DMS153 treated with DMSO at 0.1 percent for 48 hours (cell line): ENCODE measurements around the gene CBL.

ENCODE experiments used
- DNase-seq: peaks from one replicate; lab custom pipeline; 2025; ENCODE audit not compliant: unreplicated experiment; lab: John Stamatoyannopoulos, UW

The CBL gene

DNA sequence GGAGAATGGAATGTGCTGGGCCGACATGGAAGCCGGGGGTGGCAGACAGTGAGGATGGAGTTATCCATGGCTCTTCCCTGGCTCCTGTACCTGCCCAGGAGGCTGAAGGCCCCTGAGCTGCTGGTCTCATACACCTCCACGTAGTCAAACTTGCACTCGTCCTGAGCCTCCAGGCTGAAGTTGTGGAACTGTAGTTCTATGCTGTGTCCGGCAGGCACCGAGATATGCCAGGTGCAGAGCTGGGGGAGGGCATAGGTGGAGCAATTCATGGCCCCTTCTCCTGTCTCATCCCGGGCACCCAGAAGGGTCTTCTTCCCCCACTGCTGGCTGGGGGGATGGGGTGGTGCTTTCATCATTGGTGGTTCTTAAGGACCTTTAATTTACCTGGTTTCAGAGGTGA lies 137.6 kb downstream of the CBL start:
- DNase-seq, result no peak

DNA sequence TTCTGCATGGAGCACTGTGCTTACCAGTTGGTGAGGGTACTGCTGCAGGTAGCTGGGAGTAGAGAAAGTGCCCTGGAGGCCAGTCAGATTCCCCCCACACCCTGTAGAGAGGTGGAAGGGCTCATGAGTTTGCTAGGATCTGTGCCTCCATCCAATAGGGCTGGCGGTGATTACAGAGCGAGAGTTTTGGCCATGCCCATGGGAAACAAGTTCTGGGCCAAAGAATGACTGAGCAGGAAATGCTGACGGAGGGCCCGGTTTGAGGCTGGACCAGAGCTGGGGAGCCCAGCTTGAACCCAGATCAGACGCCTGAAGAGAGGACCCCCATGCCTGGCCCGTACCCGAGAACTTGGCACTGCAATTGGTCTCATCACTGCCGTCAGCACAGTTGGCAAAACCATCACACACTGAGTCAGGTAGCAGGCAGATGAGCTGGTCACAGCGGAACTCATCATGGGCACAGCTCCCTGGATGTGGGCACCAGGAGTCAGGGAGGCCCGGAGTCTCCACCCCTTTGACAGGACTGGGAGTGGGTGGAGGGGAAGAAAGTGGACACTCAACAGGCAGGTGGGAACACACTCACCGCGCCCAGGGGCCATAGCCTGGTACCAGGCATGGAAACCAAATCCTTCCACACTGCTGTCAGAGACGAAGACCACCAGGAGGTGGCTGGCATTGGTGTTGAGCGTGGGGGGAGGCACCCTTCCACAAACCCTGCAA lies 138.3 kb downstream of the CBL start:
- DNase-seq, result no peak

DNA sequence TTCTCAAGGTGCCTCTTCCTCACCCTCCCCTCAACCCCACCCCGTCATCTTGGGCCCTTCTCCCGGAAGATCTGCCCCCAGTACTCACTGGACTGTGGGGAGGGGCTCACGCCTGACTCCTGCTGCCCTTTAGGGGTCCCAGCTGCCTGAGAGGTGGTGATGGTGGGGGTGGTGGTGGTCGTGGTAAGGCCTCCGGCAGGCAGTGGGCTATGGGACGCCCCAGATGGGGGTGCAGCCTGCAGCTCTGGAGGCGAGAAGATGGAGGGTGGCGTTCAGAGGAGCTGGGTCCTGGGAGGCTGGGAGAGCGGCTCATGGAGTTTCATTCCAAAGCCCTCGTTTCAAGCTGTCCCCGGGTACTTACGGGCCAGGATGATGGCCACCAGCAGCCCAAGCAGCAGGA lies 139.5 kb downstream of the CBL start:
- no peak for DNase-seq

DNA sequence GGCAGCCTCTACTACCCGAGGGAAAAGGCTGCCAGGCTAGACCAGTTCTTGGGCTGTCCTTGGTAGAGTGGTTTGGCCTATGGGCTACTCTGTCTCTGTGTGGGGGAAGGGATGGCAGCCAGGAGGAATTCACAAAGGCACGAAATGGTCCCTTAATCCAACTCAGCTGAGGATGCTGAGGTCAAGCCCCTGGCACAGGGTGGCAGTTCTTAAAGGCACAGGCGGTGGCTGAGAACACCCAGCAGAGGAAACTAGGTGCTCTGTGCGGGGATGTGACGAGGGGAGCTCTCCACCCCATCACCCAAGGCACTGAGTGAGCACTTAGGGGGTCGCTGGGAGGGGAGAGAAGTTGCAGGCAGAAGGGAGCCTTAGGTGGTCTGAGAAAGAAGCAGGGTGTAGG lies 140.5 kb downstream of the CBL start, which contains the start of gene MFRP:
MFRP (minus strand) TSS at position 101 of the 400 bp plus-strand sequence. CDS start 192 bp downstream, outside the sequence.
- DNase-seq, result no peak

DNA sequence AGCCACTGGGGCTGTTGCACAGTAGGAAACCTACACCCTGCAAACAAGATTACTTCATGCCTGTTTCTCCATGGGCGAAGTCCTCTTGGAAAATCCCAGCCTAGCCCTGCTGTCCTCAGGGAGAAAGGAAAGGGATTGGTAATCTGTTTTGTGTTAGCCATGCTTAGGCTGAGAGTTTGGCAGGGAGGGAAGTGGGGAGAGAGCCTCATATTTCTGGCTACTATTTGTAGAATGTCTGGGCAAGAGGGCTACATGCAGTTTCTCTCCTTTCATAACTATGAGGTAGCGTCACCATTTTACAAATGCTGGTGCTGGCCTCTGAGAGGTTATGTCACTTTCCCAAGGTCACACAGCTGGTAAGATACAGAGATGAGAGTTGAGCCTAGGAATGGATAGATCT lies 141.1 kb downstream of the CBL start:
- no peak for DNase-seq

DNA sequence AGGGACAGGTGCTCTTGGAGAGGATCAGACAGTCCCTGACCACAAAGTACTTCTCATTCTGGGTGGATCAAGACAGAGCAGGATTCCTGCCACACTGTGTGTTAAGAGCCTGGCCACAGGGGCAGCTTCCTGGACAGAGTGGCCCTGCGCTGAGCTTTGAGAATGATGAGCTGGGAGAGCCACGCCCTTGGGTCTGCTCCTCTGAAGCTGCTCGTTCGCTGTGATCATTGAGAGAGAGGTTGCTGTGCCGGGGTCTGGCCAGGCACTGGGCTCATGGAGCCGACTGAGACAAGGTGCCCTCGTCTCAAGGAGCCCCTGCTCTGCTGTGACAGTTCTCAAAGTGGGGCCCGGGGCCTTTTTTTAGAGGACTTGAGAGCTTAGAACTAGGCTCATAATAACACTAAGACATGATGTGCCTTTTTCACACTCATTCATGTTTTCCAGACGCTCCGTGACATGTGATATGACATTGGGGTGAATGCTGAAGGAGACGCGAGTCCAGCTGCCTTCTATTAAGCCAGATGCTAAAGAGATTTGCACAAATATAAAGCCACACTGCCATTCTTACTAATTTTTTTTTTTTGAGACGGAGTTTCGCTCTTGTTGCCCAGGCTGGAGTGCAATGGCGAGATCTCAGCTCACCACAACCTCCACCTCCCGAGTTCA lies 141.9 kb downstream of the CBL start:
- no peak for DNase-seq

DNA sequence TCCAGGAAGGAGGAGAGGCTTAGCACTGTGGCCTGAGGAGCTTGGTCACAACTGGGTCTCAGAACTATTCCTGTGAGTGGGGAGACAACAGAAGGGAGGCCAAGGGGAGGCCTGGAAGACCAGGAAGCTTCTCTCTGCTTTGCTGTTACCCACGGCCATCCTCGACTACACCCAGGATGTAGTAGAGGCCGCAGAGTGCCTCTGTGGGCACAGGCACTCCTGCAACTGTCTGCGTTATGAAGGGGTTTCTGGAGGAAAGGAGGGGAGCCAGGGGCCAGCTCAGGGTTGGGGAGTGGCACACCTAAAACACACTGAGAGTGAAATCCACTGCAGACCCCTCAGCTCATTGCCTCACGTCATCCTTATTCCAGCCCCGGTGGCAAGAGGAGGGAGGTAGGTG lies 144.2 kb downstream of the CBL start:
- no peak for DNase-seq

DNA sequence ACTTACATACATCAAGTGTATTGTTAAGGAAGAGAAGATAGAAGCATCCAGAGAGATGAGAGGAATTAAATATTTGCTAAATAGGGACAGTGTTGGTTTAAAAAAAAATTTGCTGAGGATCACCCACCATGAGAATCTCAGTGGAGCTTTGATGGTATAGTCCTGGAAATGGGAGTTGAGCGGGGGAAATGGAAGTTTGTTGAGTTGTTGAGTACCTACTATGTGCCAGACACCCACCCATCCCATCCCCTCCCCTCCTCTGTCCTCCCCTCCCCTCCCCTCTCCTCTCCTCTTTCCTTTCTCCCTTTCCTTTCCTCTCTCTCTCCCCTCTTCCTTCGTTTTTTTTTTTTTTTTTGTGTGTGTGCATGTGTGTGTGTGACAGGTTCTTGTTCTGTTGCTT lies 145.1 kb downstream of the CBL start:
- DNase-seq, result no peak

DNA sequence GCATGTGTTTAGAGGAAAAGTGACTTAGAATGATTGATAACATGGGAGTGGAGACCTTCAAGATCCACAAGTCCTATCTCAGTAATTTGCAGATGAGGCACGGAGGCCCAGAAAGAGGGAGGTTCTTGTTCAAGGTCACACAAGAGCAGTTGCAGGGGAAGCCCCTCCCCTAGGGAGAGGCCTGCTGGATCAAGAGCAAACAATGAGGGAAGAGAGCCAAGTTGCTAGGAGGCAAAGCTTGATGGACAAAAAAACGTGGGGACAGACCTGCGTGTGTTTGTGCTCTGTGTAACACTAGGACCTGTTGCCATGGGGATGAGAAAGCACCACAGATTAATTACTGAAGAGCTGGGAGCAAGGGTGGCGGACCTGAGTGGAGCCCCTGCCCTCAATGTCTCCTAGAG lies 146.7 kb downstream of the CBL start:
- DNase-seq, result peak; percentile 88

DNA sequence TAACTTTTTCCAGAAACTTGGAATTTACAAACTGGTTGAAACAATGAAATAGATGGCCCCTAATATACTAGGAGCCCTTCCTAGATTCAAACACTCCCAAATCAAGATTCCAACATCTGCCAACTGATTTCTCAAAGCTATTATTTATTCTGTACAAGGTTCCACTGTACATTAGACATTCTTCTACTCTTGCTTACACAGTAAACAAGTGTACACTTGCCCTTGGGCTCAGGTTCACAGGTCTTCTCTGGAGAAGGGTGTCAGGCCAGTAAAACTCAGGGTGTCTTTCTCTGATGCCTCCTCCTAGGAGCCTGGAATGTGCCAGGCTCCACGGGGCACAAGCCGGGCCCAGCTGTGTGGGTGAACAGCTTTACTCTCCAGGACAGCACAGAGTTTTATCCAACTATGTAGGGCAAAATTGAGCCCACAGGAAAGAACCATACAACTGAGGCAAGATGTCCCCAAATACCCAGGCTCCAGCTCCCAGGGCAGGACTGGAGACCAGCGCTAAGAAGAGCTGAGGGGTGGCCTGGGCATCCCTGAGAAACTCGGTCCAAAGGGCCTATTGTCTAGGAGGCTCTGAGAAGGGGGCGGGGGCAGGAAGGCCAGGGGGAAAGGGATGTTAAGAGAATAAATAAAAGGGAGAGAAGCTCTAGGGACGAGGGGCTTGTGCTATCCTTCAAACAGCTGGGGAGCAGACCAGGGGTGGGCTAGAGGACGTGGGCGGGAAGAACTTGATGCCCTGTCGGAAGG lies 149.1 kb downstream of the CBL start:
- DNase-seq, result no peak

DNA sequence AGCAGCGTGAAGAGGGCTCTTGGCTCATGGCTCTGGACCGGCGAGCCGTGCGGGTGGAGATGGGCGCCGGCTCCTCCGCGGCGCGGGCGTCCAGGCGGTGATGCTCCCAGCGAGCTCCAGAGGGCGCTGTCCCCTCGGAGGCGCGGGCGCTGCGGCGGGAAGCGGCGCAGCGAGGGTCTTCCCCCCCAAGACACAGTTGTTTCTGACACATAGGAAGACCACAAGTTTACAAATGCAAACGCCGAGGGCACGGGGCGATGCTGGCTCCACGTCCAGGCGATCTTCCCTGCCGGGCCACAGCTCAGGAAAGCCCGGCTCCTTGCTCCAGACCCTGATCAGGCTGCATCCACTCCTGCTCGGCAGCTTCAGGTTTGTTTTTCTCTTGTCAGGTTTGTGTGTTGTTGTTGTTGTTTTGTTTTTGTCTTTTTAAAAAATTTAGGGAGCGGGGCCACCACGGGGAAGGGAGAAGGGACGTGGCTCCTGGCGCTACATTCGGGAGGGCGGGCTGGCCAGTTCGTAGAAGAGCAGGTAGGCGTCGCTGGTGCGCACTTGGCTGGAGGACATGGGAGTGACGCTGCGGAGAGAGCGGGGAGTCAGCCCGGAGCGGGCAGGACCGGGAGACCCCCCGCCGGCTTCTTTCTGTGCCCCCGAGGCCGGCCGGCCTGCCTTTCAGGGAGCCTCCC lies 150.4 kb downstream of the CBL start:
- no peak for DNase-seq

DNA sequence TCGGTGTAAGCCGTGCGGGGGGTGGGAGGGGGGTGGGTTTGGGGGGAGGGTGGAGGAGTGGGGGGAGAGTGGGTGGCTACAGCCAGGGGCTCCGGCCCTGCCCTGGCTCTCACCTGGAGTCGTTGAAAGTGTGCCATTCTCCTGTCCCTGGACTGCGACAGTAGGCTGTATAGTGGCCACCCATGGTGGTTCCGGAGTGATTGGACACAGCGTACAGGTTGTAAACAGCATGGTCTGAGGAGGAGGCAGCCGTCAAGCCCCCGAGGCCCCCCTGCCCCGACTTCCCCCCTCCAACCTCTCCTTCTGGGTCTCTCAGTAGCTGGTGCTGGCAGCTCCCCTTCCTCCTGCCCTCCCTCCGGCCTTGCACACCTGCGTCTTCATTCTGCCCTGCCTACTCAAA lies 150.9 kb downstream of the CBL start:
- DNase-seq, result no peak
